Kidney tubule cell (primary cell): ENCODE measurements around the gene OTOGL.

Experiments
- DNase-seq: peaks from one replicate; pipeline ENCODE4 v3.0.0-alpha.2; 2018; ENCODE audit warnings: low spot score

Gene OTOGL

DNA sequence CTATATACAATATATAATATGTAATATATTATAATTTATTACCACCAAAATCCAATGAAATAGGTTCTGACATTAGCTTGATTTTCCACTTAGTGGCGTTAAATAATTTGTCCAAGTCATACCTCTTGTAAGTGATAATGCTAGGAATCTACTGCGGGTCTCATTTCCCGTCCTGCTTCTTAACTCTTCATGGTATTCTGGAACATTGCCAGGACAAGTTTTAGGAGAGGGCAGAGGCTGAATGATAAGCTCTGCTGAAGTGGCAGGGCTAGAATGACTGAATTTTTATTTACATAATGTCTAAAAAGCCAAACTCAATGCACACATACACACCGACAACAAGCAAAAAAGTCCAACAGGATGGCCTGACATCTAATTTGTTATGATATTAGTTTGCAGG is 274.3 kb downstream of the OTOGL start:
- DNase-seq: no peak

DNA sequence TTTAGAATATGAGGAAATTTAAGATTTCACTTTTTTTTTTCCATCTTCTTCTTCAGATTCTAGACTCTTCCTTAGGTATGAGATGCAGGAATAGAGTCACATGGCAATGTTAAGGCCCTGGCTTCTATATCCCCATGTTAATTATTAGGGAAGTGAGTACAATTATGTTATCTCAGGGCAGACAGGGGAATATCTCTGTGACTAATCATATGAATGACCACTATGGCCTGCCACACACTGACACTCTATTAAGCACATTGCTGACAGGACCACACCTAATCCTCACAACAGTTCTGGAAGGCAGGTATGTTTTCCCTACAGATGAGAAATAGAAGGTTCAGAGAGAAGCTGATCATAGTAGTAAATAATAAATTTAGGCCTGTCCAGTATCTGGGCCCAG is 275.3 kb downstream of the OTOGL start:
- DNase-seq: peak; percentile 57

DNA sequence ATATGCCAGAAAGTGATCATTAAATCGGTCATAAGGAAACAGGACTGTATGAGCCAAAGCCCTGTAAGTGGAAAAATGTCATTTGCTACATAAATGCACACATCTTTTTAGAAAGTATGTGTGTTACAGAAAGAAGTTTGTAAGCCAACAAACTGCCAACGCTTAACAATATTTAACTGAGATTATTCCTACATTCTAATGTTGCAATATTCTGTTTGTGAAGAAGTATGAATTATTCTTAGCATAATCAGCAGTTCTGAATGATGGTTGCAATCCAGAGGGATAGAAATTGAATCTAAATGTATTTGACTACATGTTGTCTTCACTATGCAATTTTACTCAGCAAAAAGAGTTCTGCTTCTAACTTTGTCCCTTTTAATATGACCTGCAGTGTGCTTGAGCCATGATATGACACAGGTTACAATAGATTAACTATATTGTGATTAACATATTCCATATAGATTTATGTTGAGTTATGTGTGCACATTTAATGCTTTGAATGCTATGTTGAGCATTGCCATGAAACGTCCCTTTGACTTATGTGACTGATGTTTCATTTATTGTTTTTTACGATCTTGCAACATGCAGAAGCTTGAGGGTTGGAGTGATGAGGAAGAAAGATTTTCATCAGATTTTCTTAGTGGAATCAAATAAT is 277.9 kb downstream of the OTOGL start:
- no peak for DNase-seq

DNA sequence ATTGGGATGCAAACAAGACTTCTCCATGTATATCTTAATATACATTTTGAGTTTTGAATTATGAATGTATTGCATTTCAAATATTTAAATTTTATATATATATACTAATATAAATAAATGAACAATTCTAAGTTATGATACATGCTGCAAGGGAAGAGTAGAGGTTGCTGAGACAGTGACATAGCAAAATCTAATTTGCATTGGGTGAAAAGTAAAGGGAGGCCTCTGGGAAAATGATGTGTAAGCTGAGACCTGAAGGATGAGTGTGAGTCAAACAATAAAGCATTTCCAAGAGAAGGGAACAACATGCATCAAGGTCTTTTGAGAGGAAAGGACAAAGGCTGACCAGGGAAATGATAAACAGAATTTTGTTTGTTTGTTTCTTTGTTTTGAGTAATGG is 281.8 kb downstream of the OTOGL start:
- DNase-seq: no peak

GRCh38 chr12:80382254-80382653 is 282.9 kb downstream of the OTOGL start:
- no peak for DNase-seq

DNA sequence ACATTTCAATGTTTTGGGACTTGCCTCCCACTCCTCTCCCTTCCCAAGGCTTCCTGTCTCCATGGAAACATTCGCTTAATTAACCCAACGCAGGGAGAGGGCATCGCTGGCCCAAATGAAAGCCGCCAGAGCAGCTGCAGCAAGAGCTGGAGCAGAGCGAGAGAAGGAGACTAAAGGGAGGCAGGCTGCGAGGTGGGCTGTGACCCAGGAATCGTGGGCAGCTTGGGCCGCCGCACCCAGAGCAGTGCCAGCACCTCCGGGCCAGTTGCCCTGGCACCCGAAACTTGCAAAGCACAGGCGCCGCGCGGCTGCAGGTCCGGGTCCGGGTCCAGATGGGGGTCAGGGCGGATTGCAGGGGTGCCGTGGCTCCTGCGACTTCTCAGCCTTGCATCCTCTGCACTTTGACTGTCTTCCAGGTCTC is 301.2 kb downstream of the OTOGL start:
- no peak for DNase-seq

DNA sequence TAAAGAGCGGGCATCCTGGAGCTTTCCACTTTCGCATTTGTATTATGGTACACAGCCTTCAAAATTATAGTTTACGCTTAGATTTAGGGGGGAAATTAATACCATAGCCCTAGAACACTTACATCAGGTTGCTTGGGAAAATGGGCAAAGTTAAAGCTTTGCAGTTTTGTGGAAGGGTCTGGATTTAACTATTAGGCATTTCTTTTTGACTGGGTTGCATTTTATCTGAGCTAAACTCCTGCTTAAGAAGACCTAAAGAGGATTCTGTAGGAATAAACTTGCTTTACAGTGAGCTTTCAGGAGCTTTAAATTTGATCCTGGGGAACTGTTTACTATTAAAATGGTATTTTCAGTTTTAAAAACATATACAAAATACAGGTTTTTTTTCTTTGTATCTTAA is 301.9 kb downstream of the OTOGL start:
- no peak for DNase-seq

- no peak for DNase-seq
These were observed 305.3 kb downstream of the OTOGL start for GRCh38 chr12:80404629-80405028.

GRCh38 chr12:80406253-80406652 is 306.9 kb downstream of the OTOGL start:
- no peak for DNase-seq

DNA sequence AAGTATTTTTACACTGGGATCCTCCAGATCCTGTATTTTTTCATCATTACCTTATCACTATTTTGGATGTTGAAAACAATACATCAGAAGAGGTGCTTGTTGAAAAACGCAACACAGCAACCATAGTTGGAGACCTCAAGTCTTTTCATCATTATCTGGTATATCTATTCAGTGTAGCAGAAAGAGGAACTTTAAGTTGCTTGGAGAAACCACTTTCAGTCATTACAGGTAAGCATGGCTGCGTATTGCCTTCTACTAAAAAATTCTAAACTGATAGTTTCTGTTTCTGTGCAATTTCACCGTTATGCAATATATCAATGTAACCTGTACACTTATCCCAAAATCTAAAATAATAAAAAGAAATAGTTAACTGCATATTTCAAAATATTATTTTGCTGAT is 312.4 kb downstream of the OTOGL start:
- DNase-seq: no peak

DNA sequence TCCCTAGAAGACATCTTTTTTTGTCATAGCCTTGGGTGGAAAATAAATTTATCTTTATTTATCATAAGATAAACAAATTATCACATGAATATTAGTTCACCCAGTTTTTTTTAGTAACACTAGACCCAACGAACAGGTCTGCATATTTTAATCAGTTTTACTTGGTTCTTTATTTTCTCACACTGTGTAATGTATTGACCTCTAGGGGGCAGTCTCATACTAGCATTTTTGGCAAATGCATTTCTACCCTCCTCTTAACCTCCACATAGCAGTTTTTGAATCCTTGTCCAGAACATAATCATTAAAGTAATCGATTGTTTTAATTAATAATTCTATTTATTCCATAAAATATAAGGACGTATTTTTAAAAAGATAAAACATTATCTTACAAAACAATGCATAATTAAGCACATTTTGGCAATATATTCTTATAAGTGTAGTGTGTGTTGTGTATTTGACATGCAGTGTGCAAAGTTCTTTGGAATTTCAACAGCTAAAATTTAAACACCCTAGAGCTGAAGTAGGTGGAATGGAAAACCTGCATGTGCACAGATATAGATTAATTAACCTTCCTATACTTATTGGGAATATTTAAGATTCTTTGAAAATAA is 313.1 kb downstream of the OTOGL start:
- peak; percentile 62 for DNase-seq

- DNase-seq: no peak
These were observed 314.1 kb downstream of the OTOGL start for GRCh38 chr12:80413462-80413861.

- DNase-seq: no peak
These were observed 316.1 kb downstream of the OTOGL start for GRCh38 chr12:80415466-80415865.

DNA sequence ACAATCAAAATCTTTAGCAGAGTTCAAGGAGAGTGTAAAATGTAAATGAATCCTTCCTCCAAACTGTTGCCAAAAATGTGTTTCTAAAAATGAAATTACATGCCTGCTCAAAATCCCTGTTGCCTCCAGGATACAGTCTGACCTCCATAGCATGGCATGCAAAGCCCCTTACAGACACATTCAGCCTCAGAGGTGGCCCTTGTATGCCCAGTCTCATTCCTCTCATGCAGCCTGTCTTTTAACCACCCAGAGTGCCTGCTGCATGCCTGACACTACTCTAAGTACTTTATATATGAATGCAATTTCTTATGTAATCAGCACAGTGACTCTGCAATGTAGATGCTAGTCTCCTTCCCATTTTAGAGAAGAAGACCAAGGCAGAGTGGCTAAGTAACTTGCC is 320.3 kb downstream of the OTOGL start:
- no peak for DNase-seq

DNA sequence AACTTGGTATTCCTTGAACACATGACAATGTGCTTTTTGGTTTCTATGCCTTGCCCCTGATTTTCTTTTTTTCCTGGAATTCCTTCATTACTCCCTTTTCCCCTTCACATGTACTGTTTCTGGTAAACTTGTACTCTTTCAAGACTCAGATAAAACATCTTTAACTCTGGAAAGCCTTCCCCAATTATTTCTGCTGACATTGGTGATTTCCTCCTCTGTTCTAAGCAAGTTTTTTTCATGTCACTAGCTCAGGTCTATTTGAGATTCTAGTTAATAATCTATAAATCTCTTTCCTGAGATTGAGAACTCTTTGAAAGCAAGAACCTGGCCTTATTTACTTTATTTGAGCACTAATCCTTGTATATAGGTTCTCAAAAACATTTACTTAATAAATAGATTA is 320.7 kb downstream of the OTOGL start:
- no peak for DNase-seq

GRCh38 chr12:80422550-80422949 is 323.2 kb downstream of the OTOGL start:
- no peak for DNase-seq
